ENCODE measurements around the gene RALB.

Gene RALB

DNA sequence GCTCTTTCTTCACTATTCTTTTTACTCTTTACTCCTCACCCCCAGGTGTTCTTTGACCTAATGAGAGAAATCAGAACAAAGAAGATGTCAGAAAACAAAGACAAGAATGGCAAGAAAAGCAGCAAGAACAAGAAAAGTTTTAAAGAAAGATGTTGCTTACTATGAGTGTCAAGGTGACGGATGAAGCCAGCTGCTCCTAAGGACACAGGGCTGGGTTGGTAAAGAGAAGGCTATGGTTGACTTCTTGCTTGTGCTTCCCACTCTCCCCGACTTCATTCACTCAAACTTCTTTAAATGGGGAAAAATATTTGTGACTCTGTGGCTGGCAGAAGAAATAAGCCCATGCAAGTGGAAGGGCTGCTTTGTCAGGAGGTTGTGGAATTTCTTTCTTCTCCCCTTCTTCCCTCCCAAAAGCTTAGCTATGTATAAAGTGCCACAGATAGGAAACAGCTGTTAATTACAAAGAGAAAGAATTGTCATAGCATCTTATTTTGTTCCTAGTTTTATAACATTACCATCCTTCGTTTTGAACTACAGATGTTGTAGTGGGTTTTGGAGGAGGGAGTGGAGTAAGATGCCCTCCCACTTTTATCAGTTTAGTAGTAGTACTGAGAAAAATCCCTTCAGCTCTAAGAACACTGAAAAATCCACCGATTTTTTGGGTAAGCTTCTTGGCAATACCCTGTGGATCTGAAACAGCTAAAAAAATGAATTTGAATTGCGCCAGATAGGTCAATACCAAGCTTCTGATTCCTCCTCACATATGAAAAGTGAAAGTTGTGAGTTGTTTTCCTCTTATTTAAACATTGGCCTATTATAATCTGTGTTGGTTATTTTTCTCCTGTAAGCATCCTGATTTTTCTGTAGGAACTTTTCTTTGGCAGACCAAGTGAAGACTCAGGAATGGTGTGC, 40.7 kb downstream of the RALB start:
- Mint-ChIP-seq H3K4me1 (ENCODE audit: low read depth) (peaks cover 55% of the 10 kb centered on the region), H3K4me3 (peak overlapping the region; percentile 61), H3K27ac (peak overlapping the region; percentile 77), H3K36me3 (ENCODE audit: low read depth) (peaks cover 67% of the 10 kb centered on the region), H3K27me3 (ENCODE audit: low read depth) (no peaks in the 10 kb centered on the region), H3K9me3 (no peaks in the 10 kb centered on the region)
- no peak for DNase-seq (ENCODE audit: low spot score)

DNA sequence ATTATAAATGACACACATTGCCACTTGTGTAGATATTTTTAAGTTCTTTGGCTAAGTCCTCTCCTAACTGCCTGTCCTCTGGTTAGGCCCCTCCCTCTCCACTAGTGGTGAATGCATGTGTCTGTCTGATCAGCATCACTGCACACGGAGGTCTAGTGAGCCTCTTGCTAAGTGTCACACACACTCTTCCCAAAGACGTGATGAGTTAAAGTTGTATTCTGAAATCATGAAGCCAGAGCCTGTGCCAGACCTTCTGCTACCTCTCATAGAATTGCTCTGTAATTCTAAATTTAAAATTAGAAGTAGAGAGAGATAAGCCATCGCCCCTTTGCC, 41.3 kb downstream of the RALB start:
- Mint-ChIP-seq H3K27ac (peak overlapping the region; percentile 77), H3K27me3 (ENCODE audit: low read depth) (no peaks in the 10 kb centered on the region), H3K36me3 (ENCODE audit: low read depth) (peaks cover 65% of the 10 kb centered on the region), H3K4me3 (peak overlapping the region; percentile 61), H3K4me1 (ENCODE audit: low read depth) (peaks cover 50% of the 10 kb centered on the region), H3K9me3 (no peaks in the 10 kb centered on the region)
- no peak for DNase-seq (ENCODE audit: low spot score)

DNA sequence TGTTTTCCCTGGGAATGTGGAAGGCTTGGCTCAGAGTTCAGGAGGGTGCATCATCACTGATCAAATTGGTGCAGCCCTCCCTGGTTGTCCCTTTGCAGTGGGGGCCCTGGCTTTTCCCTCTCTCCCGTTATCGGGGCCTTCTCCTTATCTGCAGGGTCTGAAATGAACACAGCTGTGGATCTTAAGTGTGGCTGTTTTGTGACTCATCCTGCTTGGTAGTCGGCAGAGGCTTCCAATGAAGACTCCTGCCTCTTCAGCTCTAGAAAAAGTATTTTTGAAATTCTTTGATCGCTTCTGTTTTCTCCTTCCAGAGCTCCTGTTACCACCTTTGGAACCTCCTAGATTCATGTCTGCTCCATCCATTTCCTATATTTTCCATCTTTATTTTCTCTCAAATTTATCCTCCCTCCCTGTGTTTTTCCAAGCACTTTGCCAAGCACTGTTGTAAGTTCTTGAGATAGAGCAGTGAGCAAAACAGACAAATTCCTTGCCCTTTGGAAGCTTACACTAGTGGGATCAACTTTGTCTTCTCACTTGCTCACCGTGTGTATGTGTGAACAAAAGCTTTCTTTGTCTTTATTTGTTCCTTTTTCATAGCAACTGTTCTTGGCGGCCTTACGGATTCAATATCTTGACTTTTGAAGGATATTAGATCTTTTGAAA, 45.7 kb downstream of the RALB start:
- Mint-ChIP-seq H3K36me3 (ENCODE audit: low read depth) (peaks cover 54% of the 10 kb centered on the region), H3K4me3 (no peak overlapping the region), H3K4me1 (ENCODE audit: low read depth) (peaks cover 21% of the 10 kb centered on the region), H3K27ac (no peak overlapping the region), H3K9me3 (no peaks in the 10 kb centered on the region), H3K27me3 (ENCODE audit: low read depth) (no peaks in the 10 kb centered on the region)
- DNase-seq (ENCODE audit: low spot score), result no peak

DNA sequence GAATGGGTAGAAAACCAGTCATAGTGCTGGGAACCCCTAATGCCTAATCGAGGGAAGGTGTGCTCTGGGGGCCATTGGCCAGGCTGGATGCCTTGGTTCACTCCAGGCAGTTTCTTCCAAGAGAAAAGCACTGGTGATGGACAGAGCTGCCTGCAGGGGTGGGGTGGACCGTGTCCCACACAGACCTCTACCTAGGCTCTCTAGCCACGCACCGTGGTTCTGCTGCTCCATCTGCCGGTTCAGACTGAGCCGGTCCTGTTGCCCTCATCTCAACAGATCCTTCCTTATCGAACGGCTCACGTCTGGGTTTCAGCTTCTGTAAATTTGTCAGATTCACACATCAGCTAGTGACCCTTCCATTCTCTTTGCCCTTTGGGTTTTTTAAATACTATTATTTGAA, 46.4 kb downstream of the RALB start:
- no peak for DNase-seq (ENCODE audit: low spot score)
- peaks cover 53% of the 10 kb centered on the region for H3K36me3 Mint-ChIP-seq (ENCODE audit: low read depth)
- no peak overlapping the region for H3K4me3 Mint-ChIP-seq
- H3K27me3 Mint-ChIP-seq (ENCODE audit: low read depth), result no peaks in the 10 kb centered on the region
- no peak overlapping the region for H3K27ac Mint-ChIP-seq
- no peaks in the 10 kb centered on the region for H3K9me3 Mint-ChIP-seq
- peaks cover 14% of the 10 kb centered on the region for H3K4me1 Mint-ChIP-seq (ENCODE audit: low read depth)

DNA sequence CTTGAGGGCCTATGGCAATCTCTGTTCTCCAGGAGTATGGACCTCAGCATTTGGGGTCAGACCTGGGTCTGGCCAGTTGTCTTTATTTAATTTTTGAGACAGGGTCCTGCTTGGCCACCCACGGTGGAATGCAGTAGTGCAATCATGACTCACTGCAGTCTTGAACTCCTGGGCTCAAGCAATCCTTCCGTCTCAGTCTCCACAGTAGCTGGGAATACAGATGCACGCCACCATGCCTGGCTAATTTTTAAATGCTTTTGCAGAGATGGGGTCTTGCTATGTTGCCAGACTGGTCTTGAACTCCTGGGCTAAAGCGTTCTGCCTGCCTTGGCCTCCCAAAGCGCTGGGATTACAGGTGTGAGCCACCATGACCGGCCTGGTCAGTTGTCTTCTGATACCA, 46.9 kb downstream of the RALB start:
- Mint-ChIP-seq H3K27me3 (ENCODE audit: low read depth) (no peaks in the 10 kb centered on the region), H3K9me3 (no peaks in the 10 kb centered on the region), H3K4me3 (no peak overlapping the region), H3K4me1 (ENCODE audit: low read depth) (peaks cover 12% of the 10 kb centered on the region), H3K36me3 (ENCODE audit: low read depth) (peaks cover 49% of the 10 kb centered on the region), H3K27ac (no peak overlapping the region)
- no peak for DNase-seq (ENCODE audit: low spot score)

DNA sequence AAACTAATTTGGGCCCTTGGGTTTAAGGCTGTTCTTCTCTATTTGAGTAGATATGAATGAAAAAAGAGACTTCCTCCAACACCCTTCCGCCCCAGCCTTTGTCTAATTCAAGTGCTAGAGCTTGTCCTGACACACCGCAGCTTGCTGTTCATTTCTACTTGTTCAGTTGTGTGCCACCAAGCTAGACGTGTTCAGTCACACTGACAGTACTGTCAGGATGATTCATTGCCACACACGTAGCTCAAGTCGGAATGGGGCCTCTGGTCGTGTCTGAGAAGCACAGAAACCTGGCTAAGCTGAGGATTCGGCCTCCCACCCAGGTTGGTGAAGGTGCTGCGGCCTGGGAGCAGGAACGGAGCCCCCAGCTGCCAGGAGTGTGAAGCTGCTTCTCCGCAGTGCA, 47.7 kb downstream of the RALB start:
- Mint-ChIP-seq H3K4me1 (ENCODE audit: low read depth) (peaks cover 12% of the 10 kb centered on the region), H3K36me3 (ENCODE audit: low read depth) (peaks cover 46% of the 10 kb centered on the region), H3K4me3 (no peak overlapping the region), H3K27me3 (ENCODE audit: low read depth) (no peaks in the 10 kb centered on the region), H3K9me3 (no peaks in the 10 kb centered on the region), H3K27ac (no peak overlapping the region)
- no peak for DNase-seq (ENCODE audit: low spot score)

DNA sequence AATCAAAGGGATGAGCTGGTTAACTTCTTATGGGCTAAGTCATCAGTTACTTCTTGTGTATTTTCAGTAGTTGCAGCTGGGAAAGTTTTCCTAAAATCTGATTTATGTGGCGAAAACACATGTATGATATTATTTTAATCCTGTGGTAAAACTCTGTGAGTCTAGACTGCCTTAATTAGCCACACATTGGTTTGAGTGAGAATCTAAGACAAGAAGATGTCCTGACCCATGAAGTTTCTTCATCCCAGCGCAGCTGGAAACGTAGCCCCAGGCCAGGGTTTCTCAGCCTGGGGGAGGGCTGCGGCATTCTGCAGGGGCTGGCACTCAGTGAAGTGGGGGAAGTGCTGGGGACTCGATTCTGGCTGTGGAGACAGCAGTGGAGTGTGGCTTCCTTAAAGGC, 48.6 kb downstream of the RALB start:
- no peak for DNase-seq (ENCODE audit: low spot score)
- Mint-ChIP-seq H3K9me3 (no peaks in the 10 kb centered on the region), H3K4me1 (ENCODE audit: low read depth) (peaks cover 11% of the 10 kb centered on the region), H3K27me3 (ENCODE audit: low read depth) (no peaks in the 10 kb centered on the region), H3K36me3 (ENCODE audit: low read depth) (peaks cover 41% of the 10 kb centered on the region), H3K4me3 (no peak overlapping the region), H3K27ac (no peak overlapping the region)

DNA sequence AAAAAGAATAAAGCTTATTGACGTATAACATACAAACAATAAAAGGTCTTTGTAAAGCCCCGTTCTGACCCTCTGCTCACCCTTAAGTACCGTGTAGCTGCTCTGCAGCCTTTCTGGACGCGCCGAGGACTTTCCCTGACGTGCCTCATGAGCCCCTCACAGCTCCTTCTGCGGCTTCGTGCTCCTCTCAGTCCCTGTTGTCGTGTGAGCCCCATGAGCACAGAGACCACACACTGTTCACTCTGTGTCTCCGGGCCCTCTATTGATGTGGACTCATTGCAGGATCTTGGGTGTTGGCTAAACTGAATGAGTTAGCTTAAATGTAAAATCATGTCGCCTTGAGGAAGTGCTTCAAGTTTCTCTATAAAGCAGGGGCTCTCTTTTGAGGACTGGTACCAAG, 49.6 kb downstream of the RALB start:
- H3K4me3 Mint-ChIP-seq, result peak overlapping the region; percentile 13
- no peaks in the 10 kb centered on the region for H3K9me3 Mint-ChIP-seq
- H3K4me1 Mint-ChIP-seq (ENCODE audit: low read depth), result peaks cover 11% of the 10 kb centered on the region
- no peaks in the 10 kb centered on the region for H3K27me3 Mint-ChIP-seq (ENCODE audit: low read depth)
- H3K36me3 Mint-ChIP-seq (ENCODE audit: low read depth), result peaks cover 38% of the 10 kb centered on the region
- peak overlapping the region; percentile 62 for H3K27ac Mint-ChIP-seq
- no peak for DNase-seq (ENCODE audit: low spot score)

DNA sequence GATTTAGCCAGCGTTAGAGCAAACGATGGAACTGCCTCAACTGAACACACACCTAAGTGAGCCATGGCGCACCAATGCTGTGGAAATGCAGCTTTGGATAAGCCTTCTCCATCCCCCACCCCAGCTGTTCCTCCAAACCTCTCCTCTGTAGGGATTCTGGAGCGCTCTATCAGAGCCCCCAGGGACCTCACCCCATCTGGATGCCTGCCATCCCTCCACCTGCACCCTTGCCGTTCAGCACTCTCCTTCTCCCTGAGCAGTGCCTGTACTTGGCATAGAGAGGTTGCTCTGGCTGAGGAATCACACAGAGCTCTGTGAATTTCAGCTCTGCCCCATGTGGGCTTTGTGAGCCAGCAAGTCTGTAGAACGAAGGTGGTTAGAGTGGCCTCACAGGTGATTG, 50.5 kb downstream of the RALB start:
- Mint-ChIP-seq H3K4me3 (no peak overlapping the region), H3K27me3 (ENCODE audit: low read depth) (no peaks in the 10 kb centered on the region), H3K27ac (peak overlapping the region; percentile 62), H3K9me3 (no peaks in the 10 kb centered on the region), H3K36me3 (ENCODE audit: low read depth) (peaks cover 32% of the 10 kb centered on the region), H3K4me1 (ENCODE audit: low read depth) (peaks cover 11% of the 10 kb centered on the region)
- no peak for DNase-seq (ENCODE audit: low spot score)

DNA sequence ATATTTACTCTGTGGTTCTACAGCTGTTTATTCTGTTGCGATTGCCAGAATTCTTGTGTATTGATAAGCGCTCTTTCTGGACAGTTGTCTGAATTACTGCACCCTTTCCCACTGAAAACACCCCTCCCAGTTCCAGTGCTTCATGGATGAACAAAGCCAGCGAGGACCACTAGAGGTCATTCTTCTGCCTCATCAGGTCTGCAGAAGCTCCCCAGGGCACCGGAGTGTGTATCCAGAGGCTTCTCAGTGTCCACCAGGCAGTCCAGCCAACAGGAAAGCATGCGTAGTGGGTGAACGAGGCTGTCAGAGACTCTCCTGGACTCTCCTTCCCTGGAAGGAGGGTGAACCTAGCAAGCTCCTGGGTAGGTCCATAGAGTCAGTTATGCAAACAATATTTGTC, 52.6 kb downstream of the RALB start:
- Mint-ChIP-seq H3K9me3 (no peaks in the 10 kb centered on the region), H3K4me3 (no peak overlapping the region), H3K27ac (no peak overlapping the region), H3K27me3 (ENCODE audit: low read depth) (no peaks in the 10 kb centered on the region), H3K4me1 (ENCODE audit: low read depth) (peaks cover 14% of the 10 kb centered on the region), H3K36me3 (ENCODE audit: low read depth) (peaks cover 20% of the 10 kb centered on the region)
- no peak for DNase-seq (ENCODE audit: low spot score)

DNA sequence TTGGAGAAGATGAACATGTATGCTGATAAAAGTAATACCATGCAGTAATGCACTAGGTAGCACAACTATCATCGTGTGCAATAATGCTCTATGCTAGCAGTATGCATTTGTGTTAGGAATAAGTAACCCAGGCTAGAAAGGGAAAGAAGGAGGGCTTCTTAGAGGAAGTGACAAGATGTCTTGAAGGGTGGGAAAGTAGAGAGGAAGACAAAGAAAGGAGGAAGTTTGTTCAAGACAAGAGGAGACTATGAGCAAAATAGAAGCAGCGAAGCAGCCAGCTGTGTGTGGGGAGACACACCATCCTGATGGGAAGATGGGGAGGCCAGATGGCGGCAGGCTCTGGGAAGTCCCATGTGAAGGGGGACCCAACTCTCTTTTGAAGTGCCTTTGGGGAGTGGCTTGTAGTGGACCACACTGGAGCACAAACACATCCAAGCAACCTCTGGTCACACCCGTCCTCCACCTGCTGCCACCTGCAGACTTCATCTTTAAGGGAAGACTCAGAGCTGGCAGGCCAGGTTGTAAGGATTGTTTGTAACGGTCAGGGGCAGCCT, 53.4 kb downstream of the RALB start:
- H3K4me1 Mint-ChIP-seq (ENCODE audit: low read depth), result peaks cover 17% of the 10 kb centered on the region
- H3K4me3 Mint-ChIP-seq, result no peak overlapping the region
- no peaks in the 10 kb centered on the region for H3K9me3 Mint-ChIP-seq
- no peak overlapping the region for H3K27ac Mint-ChIP-seq
- H3K36me3 Mint-ChIP-seq (ENCODE audit: low read depth), result peaks cover 17% of the 10 kb centered on the region
- no peaks in the 10 kb centered on the region for H3K27me3 Mint-ChIP-seq (ENCODE audit: low read depth)
- no peak for DNase-seq (ENCODE audit: low spot score)

DNA sequence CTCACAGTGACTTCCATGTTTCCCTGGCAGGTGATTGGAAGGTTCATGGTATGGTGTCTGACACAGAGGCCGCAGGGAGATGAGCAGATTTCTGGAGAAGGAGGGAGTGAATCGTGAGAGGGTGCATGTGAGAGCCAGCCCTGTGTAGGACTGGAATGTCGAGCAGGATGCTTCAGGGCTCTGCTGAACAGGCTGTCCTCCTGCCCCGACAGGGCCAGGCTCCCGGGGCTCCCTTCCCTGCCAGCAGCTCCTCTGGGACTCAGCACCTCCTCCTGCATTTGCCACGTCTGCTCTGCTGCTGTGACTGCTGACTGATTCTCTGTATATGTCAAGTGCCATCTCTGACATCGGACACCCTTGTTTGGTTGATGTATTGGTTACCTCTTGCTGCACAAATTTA, 54.8 kb downstream of the RALB start:
- Mint-ChIP-seq H3K9me3 (no peaks in the 10 kb centered on the region), H3K27me3 (ENCODE audit: low read depth) (no peaks in the 10 kb centered on the region), H3K4me3 (no peak overlapping the region), H3K4me1 (ENCODE audit: low read depth) (peaks cover 18% of the 10 kb centered on the region), H3K27ac (no peak overlapping the region), H3K36me3 (ENCODE audit: low read depth) (peaks cover 12% of the 10 kb centered on the region)
- no peak for DNase-seq (ENCODE audit: low spot score)

DNA sequence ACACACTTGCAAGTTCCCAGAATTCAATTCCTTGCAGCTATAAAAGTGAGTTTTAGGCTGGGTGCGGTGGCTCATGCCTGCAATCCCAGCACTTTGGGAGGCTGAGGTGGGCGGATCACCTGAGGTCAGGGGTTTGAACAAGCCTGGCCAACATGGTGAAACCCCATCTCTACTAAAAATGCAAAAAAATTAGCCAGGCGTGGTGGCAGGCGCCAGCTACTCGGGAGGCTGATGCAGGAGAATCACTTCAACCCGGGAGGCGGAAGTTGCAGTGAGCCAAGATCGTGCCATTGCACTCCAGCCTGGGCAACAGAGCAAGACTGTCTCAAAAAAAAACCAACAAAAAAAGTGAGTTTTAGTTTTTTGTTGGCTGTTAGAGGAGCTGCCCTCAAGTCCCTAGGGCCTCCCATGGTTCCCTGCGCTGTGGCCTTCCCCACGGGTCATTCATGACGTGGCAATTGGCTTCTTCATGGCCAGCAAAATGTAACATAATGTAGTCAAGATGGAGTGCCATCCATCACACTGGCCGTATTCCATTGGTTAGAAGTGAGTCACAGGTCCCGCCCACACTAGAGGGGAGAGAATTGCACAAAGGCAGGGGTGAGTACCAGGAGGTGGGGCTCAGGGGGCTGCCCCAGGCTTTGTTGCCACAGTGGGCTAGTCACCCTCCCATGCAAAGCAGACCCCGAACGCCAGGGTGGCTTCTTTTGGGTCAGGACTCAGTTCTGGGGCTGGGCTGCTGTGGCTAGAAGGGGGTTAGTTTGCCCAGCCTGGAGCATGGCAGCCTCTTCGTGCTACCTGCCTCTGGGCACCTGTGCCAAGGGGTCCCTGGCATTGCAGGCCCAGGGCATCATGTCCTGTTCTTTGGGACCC, 55.6 kb downstream of the RALB start:
- Mint-ChIP-seq H3K27ac (no peak overlapping the region), H3K36me3 (ENCODE audit: low read depth) (peaks cover 8% of the 10 kb centered on the region), H3K4me3 (no peak overlapping the region), H3K27me3 (ENCODE audit: low read depth) (no peaks in the 10 kb centered on the region), H3K4me1 (ENCODE audit: low read depth) (peaks cover 21% of the 10 kb centered on the region), H3K9me3 (no peaks in the 10 kb centered on the region)
- DNase-seq (ENCODE audit: low spot score), result no peak

DNA sequence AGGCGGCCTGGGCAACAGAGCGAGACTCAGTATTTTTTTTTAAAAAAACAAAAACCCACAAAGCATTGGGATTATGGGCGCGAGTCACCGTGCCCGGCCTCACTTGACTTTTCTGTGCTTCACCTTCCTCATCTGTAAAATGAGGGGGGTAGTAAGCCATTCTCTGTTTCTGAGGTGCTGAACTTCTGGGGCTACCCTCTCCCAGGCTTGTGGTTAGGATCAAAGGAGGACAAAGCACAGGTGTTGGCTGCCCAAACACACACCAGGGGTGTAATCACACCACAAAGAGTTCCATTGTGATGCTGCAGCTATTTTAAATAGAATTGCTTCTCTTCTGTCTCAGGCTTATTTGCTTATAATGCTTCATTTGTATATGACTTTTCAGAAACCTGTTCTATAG, 57.5 kb downstream of the RALB start:
- Mint-ChIP-seq H3K36me3 (ENCODE audit: low read depth) (peaks cover 2% of the 10 kb centered on the region), H3K9me3 (no peaks in the 10 kb centered on the region), H3K27me3 (ENCODE audit: low read depth) (no peaks in the 10 kb centered on the region), H3K4me1 (ENCODE audit: low read depth) (peaks cover 38% of the 10 kb centered on the region), H3K4me3 (no peak overlapping the region), H3K27ac (peak overlapping the region; percentile 10)
- DNase-seq (ENCODE audit: low spot score), result no peak

Measured in T-helper 2 cell treated with Interferon-gamma antibody and Interleukin-4, amounts not matched to agents 5 μg/mL and 100 μg/mL, for 36 hours (primary cell).